Fibroblast of lung (primary cell): Measurements from ENCODE around the gene FOXS1. TPM values are rescaled to one million over a fixed set of nuclear protein-coding genes. Genes with fewer than 3 reads are reported as not detected.

Experiments used
- DNase-seq, 2 donors: peaks; one replicate each; pipeline versions ENCODE4 v3.0.0 to v3.0.0-alpha.2; 2010; ENCODE audit warnings: low read depth in 2 of 2
- H2AFZ ChIP-seq: 2 replicates; pipeline ENCODE4 v1.5.1; 2012; ENCODE audit warnings: low read length, control low read depth, inconsistent platforms
- H3K27ac ChIP-seq: 2 replicates; pipeline ENCODE4 v1.5.1; 2011; ENCODE audit warnings: low read length, control low read depth; ENCODE audit not compliant: insufficient read depth
- H3K27me3 ChIP-seq: 2 replicates; pipeline ENCODE4 v1.5.1; 2011; ENCODE audit warnings: mild to moderate bottlenecking, low read length; ENCODE audit not compliant: control insufficient read depth, insufficient read depth
- H3K36me3 ChIP-seq: 2 replicates; pipeline ENCODE4 v1.5.1; 2011; ENCODE audit warnings: low read length; ENCODE audit not compliant: control insufficient read depth, insufficient read depth
- H3K4me1 ChIP-seq: 2 replicates; pipeline ENCODE4 v1.5.1; 2011; ENCODE audit warnings: low read length; ENCODE audit not compliant: control insufficient read depth, insufficient read depth; ENCODE audit errors: extremely low read depth
- H3K4me2 ChIP-seq: 2 replicates; pipeline ENCODE4 v1.5.1; 2011; ENCODE audit warnings: low read length, control low read depth; ENCODE audit not compliant: insufficient read depth; ENCODE audit errors: extremely low read depth
- H3K4me3 ChIP-seq, 4 experiments: fragments of 200-600 bp in 1 of 4; sonication (generic) in 1 of 4; replicated peaks in 1 of 4; 2 replicates each; pipeline ENCODE4 v1.5.1; 2011 to 2016; ENCODE audit warnings: low read length in 4 of 4, low read depth in 3 of 4, mild to moderate bottlenecking in 3 of 4, control low read depth in 2 of 4, inconsistent platforms in 1 of 4, mixed read lengths in 1 of 4; ENCODE audit not compliant: insufficient read depth in 1 of 4; ENCODE audit errors: control extremely low read depth in 1 of 4
- H3K79me2 ChIP-seq: 2 replicates; pipeline ENCODE4 v1.5.1; 2012; ENCODE audit warnings: mild to moderate bottlenecking, low read length, inconsistent platforms; ENCODE audit not compliant: control insufficient read depth, insufficient read depth
- H3K9ac ChIP-seq: 2 replicates; pipeline ENCODE4 v1.5.1; 2011; ENCODE audit warnings: mild to moderate bottlenecking, low read length, control low read depth; ENCODE audit not compliant: insufficient read depth
- H3K9me3 ChIP-seq: 2 replicates; pipeline ENCODE4 v1.5.1; 2012; ENCODE audit warnings: low read depth, low read length; ENCODE audit not compliant: control insufficient read depth, insufficient read depth
- H4K20me1 ChIP-seq: 2 replicates; pipeline ENCODE4 v1.5.1; 2011; ENCODE audit warnings: low read length; ENCODE audit not compliant: control insufficient read depth, insufficient read depth; ENCODE audit errors: extremely low read depth
- CTCF ChIP-seq, 2 donors: IDR thresholded peaks in 1 of 2; conservative IDR thresholded peaks in 1 of 2; 1 replicate in 1 of 2; 2 replicates in 1 of 2; pipeline ENCODE4 v1.5.1; 2011 to 2012; ENCODE audit warnings: low read length in 2 of 2, control low read depth in 1 of 2, inconsistent platforms in 1 of 2, low read depth in 1 of 2, mild to moderate bottlenecking in 1 of 2
- EZH2 ChIP-seq: IDR thresholded peaks from 2 replicates; pipeline ENCODE4 v1.5.1; 2012; ENCODE audit warnings: low read length, control low read depth, mild to moderate bottlenecking; ENCODE audit errors: missing control alignments
- polyA plus RNA-seq, 2 donors: library from polyadenylated mRNA; depleted of rRNA in 1 of 2; stranded (reverse) in 1 of 2; unstranded in 1 of 2; fragments of >200 nt; gene quantifications; 2 replicates each; pipeline ENCODE4 v1.2.1, GENCODE V29; 2011 to 2012; ENCODE audit warnings: missing spikeins in 1 of 2
- total RNA-seq: library from RNA; depleted of rRNA; stranded (reverse); fragments of >200 nt; gene quantifications from 2 replicates; pipeline ENCODE4 v1.2.1, GENCODE V29; 2014

The FOXS1 gene
- total and polyA plus RNA-seq, 2 donors (not counting 1 experiment from before 2014, with no cell fraction given), result under 0.01 TPM; not detected in 1

GRCh38 chr20:31841928-31842327 is 3.5 kb downstream of the FOXS1 start:
- Histone ChIP-seq H3K4me1 (peaks cover 42% of the 10 kb centered on the region), H4K20me1 (no peaks in the 10 kb centered on the region), H3K4me3 (no peak overlapping the region), H2AFZ (no peak overlapping the region), H3K36me3 (no peaks in the 10 kb centered on the region), H3K79me2 (no peaks in the 10 kb centered on the region), H3K27ac (peak overlapping the region; percentile 11), H3K27me3 (no peaks in the 10 kb centered on the region), H3K9me3 (no peaks in the 10 kb centered on the region), H3K4me2 (peak overlapping the region; percentile 62), H3K9ac (no peak overlapping the region)
- TF ChIP-seq EZH2 (no peak), CTCF (conservative IDR thresholded peaks at IDR 0.05 in 1 of 2, IDR thresholded peaks at IDR 0.05 in 1 of 2; ENCODE audit: low read depth in 1 of 2, low read length in 2 of 2) (no peak)
- DNase-seq, result peak; percentile 53 to 87

GRCh38 chr20:31840906-31841816 is 4.2 kb downstream of the FOXS1 start:
- TF ChIP-seq EZH2, result no peak
- no peak for TF ChIP-seq CTCF (conservative IDR thresholded peaks at IDR 0.05 in 1 of 2, IDR thresholded peaks at IDR 0.05 in 1 of 2; ENCODE audit: low read depth in 1 of 2, low read length in 2 of 2)
- no peak for DNase-seq
- Histone ChIP-seq H2AFZ (no peak overlapping the region), H4K20me1 (no peaks in the 10 kb centered on the region), H3K27me3 (no peaks in the 10 kb centered on the region), H3K36me3 (no peaks in the 10 kb centered on the region), H3K27ac (no peak overlapping the region), H3K4me3 (no peak overlapping the region), H3K9me3 (no peaks in the 10 kb centered on the region), H3K9ac (no peak overlapping the region), H3K4me2 (no peak overlapping the region), H3K79me2 (no peaks in the 10 kb centered on the region), H3K4me1 (peaks cover 49% of the 10 kb centered on the region)

DNA sequence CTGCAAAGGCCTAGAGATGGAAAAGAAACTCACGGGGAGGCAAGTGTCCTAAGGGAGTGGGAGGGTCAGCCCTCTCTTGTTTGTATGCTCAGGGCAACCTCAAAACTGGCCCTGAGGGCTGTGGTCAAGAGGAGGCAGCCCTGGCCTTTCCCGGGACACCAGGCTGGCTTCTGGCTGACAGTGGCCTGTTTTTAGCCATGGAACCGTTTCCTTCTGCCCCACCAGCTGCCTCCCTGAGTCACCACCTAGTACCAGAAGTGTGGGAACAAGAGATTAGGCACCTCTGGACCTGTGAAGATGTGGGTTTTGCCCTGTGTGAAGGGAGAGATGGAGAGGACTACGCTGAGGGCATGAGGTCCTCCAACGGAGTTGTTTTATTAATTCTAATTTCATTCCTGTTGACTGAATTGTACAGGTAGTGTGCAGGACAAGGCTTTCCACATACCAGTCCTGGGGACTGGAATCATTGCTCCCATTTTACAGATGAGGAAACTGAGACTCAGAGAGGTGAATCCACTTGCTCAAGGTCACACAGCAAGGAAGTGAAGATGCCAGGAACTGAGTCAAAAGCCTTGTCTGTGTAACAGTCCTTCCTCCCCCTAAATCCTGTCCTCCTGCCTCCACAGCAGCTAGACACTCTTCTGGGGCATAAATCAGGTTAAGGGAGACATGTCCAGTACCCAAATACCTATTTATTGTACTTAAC is 5.5 kb downstream of the FOXS1 start:
- Histone ChIP-seq H3K9me3 (no peaks in the 10 kb centered on the region), H3K4me1 (peaks cover 58% of the 10 kb centered on the region), H3K4me3 (no peak overlapping the region), H4K20me1 (no peaks in the 10 kb centered on the region), H3K9ac (no peak overlapping the region), H3K36me3 (no peaks in the 10 kb centered on the region), H3K4me2 (no peak overlapping the region), H3K27me3 (no peaks in the 10 kb centered on the region), H2AFZ (no peak overlapping the region), H3K27ac (no peak overlapping the region), H3K79me2 (no peaks in the 10 kb centered on the region)
- DNase-seq, result no peak
- TF ChIP-seq EZH2 (no peak), CTCF (conservative IDR thresholded peaks at IDR 0.05 in 1 of 2, IDR thresholded peaks at IDR 0.05 in 1 of 2; ENCODE audit: low read depth in 1 of 2, low read length in 2 of 2) (no peak)
